MCF 10A (cell line): Measurements from ENCODE around the gene SLC9A7. TPM values are rescaled to one million over a fixed set of nuclear protein-coding genes. Genes with fewer than 3 reads are reported as not detected.

ENCODE experiments used
- BruUV-seq: library from RNA; stranded (reverse); fragments of 400-500 nt; replicated peaks from 2 replicates; lab custom pipeline; 2021; lab: Mats Ljungman, UMichigan
- CTCF ChIA-PET: fragments of 300-600 bp; sonication (Branson Sonifier 250); formaldehyde crosslinking; extraction: SDS; loops from one replicate; lab custom pipeline; 2021; ENCODE audit warnings: antibody characterized with exemption, inconsistent platforms; lab: Yijun Ruan, JAX
- POLR2A ChIA-PET: fragments of 300-600, 350-650 bp; sonication (Branson Sonifier 250); formaldehyde crosslinking; extraction: SDS; loops from one replicate; lab custom pipeline; 2020; ENCODE audit warnings: antibody characterized with exemption, inconsistent platforms; lab: Yijun Ruan, JAX
- DNase-seq: peaks from one replicate; pipeline ENCODE4 v3.0.0-alpha.2; 2018; ENCODE audit not compliant: unreplicated experiment
- H3K27ac Mint-ChIP-seq: one replicate; pipeline ENCODE4 v1.8.0; 2022; ENCODE audit warnings: mild to moderate bottlenecking, low read depth, mixed read lengths; ENCODE audit not compliant: unreplicated experiment
- H3K27me3 Mint-ChIP-seq: one replicate; pipeline ENCODE4 v1.8.0; 2022; ENCODE audit warnings: mixed read lengths; ENCODE audit not compliant: insufficient read depth, unreplicated experiment
- H3K36me3 Mint-ChIP-seq: one replicate; pipeline ENCODE4 v1.8.0; 2022; ENCODE audit warnings: mild to moderate bottlenecking, moderate library complexity, mixed read lengths; ENCODE audit not compliant: insufficient read depth, unreplicated experiment
- H3K4me1 Mint-ChIP-seq: one replicate; pipeline ENCODE4 v1.8.0; 2022; ENCODE audit warnings: mixed read lengths; ENCODE audit not compliant: insufficient read depth, unreplicated experiment
- H3K4me3 Mint-ChIP-seq: one replicate; pipeline ENCODE4 v1.8.0; 2022; ENCODE audit warnings: mild to moderate bottlenecking, moderate library complexity, mixed read lengths; ENCODE audit not compliant: unreplicated experiment
- H3K9me3 Mint-ChIP-seq: one replicate; pipeline ENCODE4 v1.8.0; 2022; ENCODE audit warnings: mixed read lengths; ENCODE audit not compliant: unreplicated experiment
- intact Hi-C: fragments of 100-400 bp; cut with micrococcal nuclease; formaldehyde crosslinking; loops from 2 replicates; pipeline ENCODE4 v1.14.1; 2022
- total RNA-seq: library from RNA; stranded (reverse); gene quantifications from 2 replicates; pipeline ENCODE4 v1.2.3, GENCODE V29; 2022
- TF ChIP-seq, protein P1 (sequence below): fragments of 200-600 bp; IDR thresholded peaks from one replicate; pipeline ENCODE4 v1.8.0; 2022; ENCODE audit warnings: antibody characterized with exemption, mild to moderate bottlenecking; ENCODE audit not compliant: unreplicated experiment

The SLC9A7 gene
- total RNA-seq, 1 experiment from 2014 or later, result 28.3 TPM

DNA sequence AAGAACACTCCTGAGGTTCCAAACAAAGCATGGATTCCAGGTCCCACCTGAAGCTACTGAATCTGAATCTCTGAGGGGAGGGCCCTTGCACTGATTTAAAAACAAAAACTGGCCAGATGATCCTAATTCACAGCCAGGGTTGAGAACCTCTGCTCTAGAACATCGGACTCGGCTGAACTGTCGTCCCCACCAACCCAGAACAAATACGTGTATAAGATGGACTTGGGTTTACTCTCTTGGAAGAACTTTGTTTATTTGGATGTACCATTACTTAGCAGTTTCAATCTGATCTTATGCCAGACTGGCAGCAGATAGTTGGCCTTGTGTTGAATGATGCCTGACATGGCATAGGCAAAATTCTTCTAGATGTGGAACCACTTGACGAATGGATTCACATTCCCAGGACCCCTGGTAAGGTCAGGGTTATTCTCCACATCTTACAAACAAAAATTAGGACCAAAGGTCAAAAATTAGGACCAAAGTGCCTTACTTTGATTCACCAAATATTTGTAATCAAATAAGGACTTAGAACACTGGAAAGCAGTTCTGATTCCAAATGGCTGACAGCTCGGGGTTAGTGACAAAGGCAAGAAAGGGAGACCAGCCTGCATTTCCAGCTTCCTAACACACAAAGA is 156.3 kb downstream of the SLC9A7 start:
- Mint-ChIP-seq H3K27ac (no peak overlapping the region), H3K36me3 (peaks cover 7% of the 10 kb centered on the region), H3K4me3 (no peak overlapping the region), H3K9me3 (no peaks in the 10 kb centered on the region), H3K27me3 (peaks cover 62% of the 10 kb centered on the region), H3K4me1 (no peaks in the 10 kb centered on the region)
- TF ChIP-seq, protein P1, sequence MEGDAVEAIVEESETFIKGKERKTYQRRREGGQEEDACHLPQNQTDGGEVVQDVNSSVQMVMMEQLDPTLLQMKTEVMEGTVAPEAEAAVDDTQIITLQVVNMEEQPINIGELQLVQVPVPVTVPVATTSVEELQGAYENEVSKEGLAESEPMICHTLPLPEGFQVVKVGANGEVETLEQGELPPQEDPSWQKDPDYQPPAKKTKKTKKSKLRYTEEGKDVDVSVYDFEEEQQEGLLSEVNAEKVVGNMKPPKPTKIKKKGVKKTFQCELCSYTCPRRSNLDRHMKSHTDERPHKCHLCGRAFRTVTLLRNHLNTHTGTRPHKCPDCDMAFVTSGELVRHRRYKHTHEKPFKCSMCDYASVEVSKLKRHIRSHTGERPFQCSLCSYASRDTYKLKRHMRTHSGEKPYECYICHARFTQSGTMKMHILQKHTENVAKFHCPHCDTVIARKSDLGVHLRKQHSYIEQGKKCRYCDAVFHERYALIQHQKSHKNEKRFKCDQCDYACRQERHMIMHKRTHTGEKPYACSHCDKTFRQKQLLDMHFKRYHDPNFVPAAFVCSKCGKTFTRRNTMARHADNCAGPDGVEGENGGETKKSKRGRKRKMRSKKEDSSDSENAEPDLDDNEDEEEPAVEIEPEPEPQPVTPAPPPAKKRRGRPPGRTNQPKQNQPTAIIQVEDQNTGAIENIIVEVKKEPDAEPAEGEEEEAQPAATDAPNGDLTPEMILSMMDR, result no peak
- ChIA-PET POLR2A (interaction anchor here (0.6 kb wide), 1 partner anchor 280 kb away, joined by 3 read pairs; no protein-coding TSS in a partner anchor), CTCF (no interaction called here)
- no TSS peak for BruUV-seq
- DNase-seq, result no peak
- intact Hi-C loops, result no loop called here

- POLR2A ChIA-PET, result interaction anchor here (0.6 kb wide), 1 partner anchor 25 kb away, joined by 6 read pairs; no protein-coding TSS in a partner anchor
- no TSS peak for BruUV-seq
- intact Hi-C loops, result no loop called here
Measured at GRCh38 chrX:46601283-46601682, 157.6 kb downstream of the SLC9A7 start.

GRCh38 chrX:46599051-46599560 is 159.8 kb downstream of the SLC9A7 start:
- no peak for DNase-seq
- H3K27me3 Mint-ChIP-seq, result peaks cover 62% of the 10 kb centered on the region
- no peaks in the 10 kb centered on the region for H3K4me1 Mint-ChIP-seq
- no peaks in the 10 kb centered on the region for H3K9me3 Mint-ChIP-seq
- TF ChIP-seq, protein P1, result no peak
- no TSS peak for BruUV-seq
- peaks cover 5% of the 10 kb centered on the region for H3K36me3 Mint-ChIP-seq
- H3K27ac Mint-ChIP-seq, result no peak overlapping the region
- POLR2A ChIA-PET, result interaction anchor here (0.5 to 1.1 kb wide), 2 partner anchors 9 to 39 kb away, joined by 3 to 4 read pairs; no protein-coding TSS in a partner anchor
- CTCF ChIA-PET, result interaction anchor here (0.6 to 1.0 kb wide), 5 partner anchors 35 to 215 kb away, joined by 3 to 5 read pairs (median 4); partner anchors contain the start of gene SLC9A7
- intact Hi-C loops, result no loop called here
- no peak overlapping the region for H3K4me3 Mint-ChIP-seq

More at GRCh38 chrX:46601283-46601682, 157.6 kb downstream of the SLC9A7 start:
- Mint-ChIP-seq H3K27me3 (peaks cover 52% of the 10 kb centered on the region), H3K4me1 (no peaks in the 10 kb centered on the region), H3K9me3 (no peaks in the 10 kb centered on the region), H3K27ac (no peak overlapping the region), H3K4me3 (no peak overlapping the region), H3K36me3 (peaks cover 7% of the 10 kb centered on the region)
- CTCF ChIA-PET, result no interaction called here
- DNase-seq, result no peak
- TF ChIP-seq, protein P1, result no peak

DNA sequence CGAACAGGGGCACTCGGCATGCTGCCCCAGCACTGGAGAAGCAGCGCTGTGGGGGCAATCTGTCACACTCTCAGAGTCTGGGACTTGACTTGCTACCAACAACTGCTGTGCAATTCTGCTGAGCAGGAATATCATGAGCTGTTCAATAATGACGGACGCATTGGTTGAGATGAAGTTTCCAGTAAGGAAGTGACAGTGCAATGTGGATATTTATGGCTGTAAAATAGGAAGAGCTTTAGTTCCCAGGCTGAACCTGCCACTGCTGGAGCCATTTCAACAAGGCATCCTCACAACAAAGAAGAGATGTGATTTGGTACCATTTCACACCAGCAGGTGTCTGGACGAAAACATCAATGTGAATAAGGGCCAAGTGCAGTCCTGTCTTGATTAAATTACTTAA is 161.1 kb downstream of the SLC9A7 start:
- intact Hi-C loops, result no loop called here
- Mint-ChIP-seq H3K9me3 (no peaks in the 10 kb centered on the region), H3K27ac (no peak overlapping the region), H3K36me3 (no peaks in the 10 kb centered on the region), H3K27me3 (peaks cover 67% of the 10 kb centered on the region), H3K4me3 (no peak overlapping the region), H3K4me1 (no peaks in the 10 kb centered on the region)
- no peak for DNase-seq
- ChIA-PET CTCF (interaction anchor here (0.6 to 1.0 kb wide), 3 partner anchors 40 to 191 kb away, joined by 3 to 4 read pairs (median 3); no protein-coding TSS in a partner anchor), POLR2A (interaction anchor here (1.3 kb wide), 1 partner anchor 15 kb away, joined by 4 read pairs; no protein-coding TSS in a partner anchor)
- BruUV-seq, result no TSS peak
- TF ChIP-seq, protein P1, result no peak
